ENCODE results near the gene CHD3. TPM values are rescaled to one million over a fixed set of nuclear protein-coding genes. Genes with fewer than 3 reads are reported as not detected.

The CHD3 gene
- total RNA-seq, 1 donor from 2014 or later = 129 TPM

DNA sequence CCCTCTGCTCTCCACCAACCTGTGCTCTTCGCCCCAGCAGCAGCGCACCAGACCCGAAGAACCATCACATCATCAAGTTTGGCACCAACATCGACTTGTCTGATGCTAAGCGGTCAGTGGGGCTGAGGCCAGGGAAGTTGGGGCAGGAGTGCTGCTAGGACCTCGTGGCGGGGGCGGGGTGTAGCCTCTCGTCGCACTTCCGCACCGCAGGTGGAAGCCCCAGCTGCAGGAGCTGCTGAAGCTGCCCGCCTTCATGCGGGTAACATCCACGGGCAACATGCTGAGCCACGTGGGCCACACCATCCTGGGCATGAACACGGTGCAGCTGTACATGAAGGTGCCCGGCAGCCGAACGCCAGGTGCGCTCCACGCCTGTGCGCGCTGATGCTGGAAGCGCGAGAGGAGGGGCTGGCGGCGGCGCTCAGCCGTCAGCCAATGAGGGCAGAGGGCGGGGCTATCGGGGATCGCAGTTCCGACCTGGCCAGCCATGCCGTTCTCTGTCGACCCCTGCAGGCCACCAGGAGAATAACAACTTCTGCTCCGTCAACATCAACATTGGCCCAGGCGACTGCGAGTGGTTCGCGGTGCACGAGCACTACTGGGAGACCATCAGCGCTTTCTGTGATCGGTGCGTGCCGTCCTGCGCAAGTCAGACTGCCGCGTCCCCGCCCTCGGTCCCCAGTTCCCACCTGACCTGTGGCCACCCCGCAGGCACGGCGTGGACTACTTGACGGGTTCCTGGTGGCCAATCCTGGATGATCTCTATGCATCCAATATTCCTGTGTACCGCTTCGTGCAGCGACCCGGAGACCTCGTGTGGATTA lies 36.9 kb upstream of the CHD3 start:
- peaks cover 5% of the 10 kb centered on the region for H3K4me1 Mint-ChIP-seq (ENCODE audit: low read depth)
- H3K9me3 Mint-ChIP-seq (ENCODE audit: low read depth) = no peaks in the 10 kb centered on the region
- DNase-seq (ENCODE audit: low spot score) = peak; percentile 93
- no peaks in the 10 kb centered on the region for H3K27me3 Mint-ChIP-seq (ENCODE audit: low read depth)
- TF ChIP-seq, protein P1, sequence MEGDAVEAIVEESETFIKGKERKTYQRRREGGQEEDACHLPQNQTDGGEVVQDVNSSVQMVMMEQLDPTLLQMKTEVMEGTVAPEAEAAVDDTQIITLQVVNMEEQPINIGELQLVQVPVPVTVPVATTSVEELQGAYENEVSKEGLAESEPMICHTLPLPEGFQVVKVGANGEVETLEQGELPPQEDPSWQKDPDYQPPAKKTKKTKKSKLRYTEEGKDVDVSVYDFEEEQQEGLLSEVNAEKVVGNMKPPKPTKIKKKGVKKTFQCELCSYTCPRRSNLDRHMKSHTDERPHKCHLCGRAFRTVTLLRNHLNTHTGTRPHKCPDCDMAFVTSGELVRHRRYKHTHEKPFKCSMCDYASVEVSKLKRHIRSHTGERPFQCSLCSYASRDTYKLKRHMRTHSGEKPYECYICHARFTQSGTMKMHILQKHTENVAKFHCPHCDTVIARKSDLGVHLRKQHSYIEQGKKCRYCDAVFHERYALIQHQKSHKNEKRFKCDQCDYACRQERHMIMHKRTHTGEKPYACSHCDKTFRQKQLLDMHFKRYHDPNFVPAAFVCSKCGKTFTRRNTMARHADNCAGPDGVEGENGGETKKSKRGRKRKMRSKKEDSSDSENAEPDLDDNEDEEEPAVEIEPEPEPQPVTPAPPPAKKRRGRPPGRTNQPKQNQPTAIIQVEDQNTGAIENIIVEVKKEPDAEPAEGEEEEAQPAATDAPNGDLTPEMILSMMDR (IDR thresholded peaks at IDR 0.05) = peak; percentile 91
- peaks cover 16% of the 10 kb centered on the region for H3K36me3 Mint-ChIP-seq (ENCODE audit: low read depth)
- H3K27ac Mint-ChIP-seq (ENCODE audit: unreplicated experiment) = peak overlapping the region; percentile 49
- no peak overlapping the region for H3K4me3 Mint-ChIP-seq (ENCODE audit: unreplicated experiment)

DNA sequence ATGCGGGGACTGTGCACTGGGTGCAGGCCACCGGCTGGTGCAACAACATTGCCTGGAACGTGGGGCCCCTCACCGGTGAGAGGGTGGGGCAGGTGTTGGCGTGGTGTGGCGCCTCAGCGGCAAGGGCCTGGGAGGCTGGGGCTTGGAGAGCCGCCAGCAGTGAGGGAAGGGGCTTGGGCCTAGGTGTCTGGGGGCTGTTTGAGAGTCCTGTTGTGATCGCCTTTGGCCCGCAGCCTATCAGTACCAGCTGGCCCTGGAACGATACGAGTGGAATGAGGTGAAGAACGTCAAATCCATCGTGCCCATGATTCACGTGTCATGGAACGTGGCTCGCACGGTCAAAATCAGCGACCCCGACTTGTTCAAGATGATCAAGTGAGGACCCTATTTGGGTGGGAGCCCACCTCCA lies 36.3 kb upstream of the CHD3 start:
- Mint-ChIP-seq H3K27ac (ENCODE audit: unreplicated experiment) (no peak overlapping the region), H3K27me3 (ENCODE audit: low read depth) (no peaks in the 10 kb centered on the region), H3K9me3 (ENCODE audit: low read depth) (no peaks in the 10 kb centered on the region), H3K4me3 (ENCODE audit: unreplicated experiment) (no peak overlapping the region), H3K4me1 (ENCODE audit: low read depth) (peaks cover 5% of the 10 kb centered on the region), H3K36me3 (ENCODE audit: low read depth) (peaks cover 14% of the 10 kb centered on the region)
- TF ChIP-seq, protein P1 (IDR thresholded peaks at IDR 0.05) = no peak
- peak; percentile 59 for DNase-seq (ENCODE audit: low spot score)

DNA sequence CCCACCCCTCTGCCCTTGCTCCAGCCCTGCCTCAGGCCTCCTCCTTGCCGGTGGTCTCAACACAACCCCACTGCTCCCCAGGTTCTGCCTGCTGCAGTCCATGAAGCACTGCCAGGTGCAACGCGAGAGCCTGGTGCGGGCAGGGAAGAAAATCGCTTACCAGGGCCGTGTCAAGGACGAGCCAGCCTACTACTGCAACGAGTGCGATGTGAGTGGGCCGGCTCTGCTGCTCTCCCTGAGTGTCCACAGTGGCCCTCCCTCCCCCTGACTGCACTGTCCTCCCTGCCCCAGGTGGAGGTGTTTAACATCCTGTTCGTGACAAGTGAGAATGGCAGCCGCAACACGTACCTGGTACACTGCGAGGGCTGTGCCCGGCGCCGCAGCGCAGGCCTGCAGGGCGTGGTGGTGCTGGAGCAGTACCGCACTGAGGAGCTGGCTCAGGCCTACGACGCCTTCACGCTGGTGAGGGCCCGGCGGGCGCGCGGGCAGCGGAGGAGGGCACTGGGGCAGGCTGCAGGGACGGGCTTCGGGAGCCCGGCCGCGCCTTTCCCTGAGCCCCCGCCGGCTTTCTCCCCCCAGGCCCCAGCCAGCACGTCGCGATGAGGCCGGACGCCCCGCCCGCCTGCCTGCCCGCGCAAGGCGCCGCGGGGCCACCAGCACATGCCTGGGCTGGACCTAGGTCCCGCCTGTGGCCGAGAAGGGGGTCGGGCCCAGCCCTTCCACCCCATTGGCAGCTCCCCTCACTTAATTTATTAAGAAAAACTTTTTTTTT lies 35.5 kb upstream of the CHD3 start:
- H3K27ac Mint-ChIP-seq (ENCODE audit: unreplicated experiment) = no peak overlapping the region
- H3K4me1 Mint-ChIP-seq (ENCODE audit: low read depth) = peaks cover 5% of the 10 kb centered on the region
- TF ChIP-seq, protein P1 (IDR thresholded peaks at IDR 0.05) = no peak
- no peaks in the 10 kb centered on the region for H3K9me3 Mint-ChIP-seq (ENCODE audit: low read depth)
- no peaks in the 10 kb centered on the region for H3K27me3 Mint-ChIP-seq (ENCODE audit: low read depth)
- DNase-seq (ENCODE audit: low spot score) = peak; percentile 85
- H3K4me3 Mint-ChIP-seq (ENCODE audit: unreplicated experiment) = no peak overlapping the region
- peaks cover 14% of the 10 kb centered on the region for H3K36me3 Mint-ChIP-seq (ENCODE audit: low read depth)

DNA sequence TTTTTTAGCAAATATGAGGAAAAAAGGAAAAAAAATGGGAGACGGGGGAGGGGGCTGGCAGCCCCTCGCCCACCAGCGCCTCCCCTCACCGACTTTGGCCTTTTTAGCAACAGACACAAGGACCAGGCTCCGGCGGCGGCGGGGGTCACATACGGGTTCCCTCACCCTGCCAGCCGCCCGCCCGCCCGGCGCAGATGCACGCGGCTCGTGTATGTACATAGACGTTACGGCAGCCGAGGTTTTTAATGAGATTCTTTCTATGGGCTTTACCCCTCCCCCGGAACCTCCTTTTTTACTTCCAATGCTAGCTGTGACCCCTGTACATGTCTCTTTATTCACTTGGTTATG lies 34.9 kb upstream of the CHD3 start:
- peaks cover 14% of the 10 kb centered on the region for H3K36me3 Mint-ChIP-seq (ENCODE audit: low read depth)
- H3K4me3 Mint-ChIP-seq (ENCODE audit: unreplicated experiment) = no peak overlapping the region
- peak; percentile 68 for DNase-seq (ENCODE audit: low spot score)
- H3K27ac Mint-ChIP-seq (ENCODE audit: unreplicated experiment) = peak overlapping the region; percentile 33
- H3K27me3 Mint-ChIP-seq (ENCODE audit: low read depth) = no peaks in the 10 kb centered on the region
- no peaks in the 10 kb centered on the region for H3K9me3 Mint-ChIP-seq (ENCODE audit: low read depth)
- H3K4me1 Mint-ChIP-seq (ENCODE audit: low read depth) = peaks cover 5% of the 10 kb centered on the region
- TF ChIP-seq, protein P1 (IDR thresholded peaks at IDR 0.05) = no peak

DNA sequence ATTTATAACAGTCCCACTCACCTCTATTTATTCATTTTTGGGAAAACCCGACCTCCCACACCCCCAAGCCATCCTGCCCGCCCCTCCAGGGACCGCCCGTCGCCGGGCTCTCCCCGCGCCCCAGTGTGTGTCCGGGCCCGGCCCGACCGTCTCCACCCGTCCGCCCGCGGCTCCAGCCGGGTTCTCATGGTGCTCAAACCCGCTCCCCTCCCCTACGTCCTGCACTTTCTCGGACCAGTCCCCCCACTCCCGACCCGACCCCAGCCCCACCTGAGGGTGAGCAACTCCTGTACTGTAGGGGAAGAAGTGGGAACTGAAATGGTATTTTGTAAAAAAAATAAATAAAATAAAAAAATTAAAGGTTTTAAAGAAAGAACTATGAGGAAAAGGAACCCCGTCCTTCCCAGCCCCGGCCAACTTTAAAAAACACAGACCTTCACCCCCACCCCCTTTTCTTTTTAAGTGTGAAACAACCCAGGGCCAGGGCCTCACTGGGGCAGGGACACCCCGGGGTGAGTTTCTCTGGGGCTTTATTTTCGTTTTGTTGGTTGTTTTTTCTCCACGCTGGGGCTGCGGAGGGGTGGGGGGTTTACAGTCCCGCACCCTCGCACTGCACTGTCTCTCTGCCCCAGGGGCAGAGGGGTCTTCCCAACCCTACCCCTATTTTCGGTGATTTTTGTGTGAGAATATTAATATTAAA lies 34.4 kb upstream of the CHD3 start:
- Mint-ChIP-seq H3K27me3 (ENCODE audit: low read depth) (no peaks in the 10 kb centered on the region), H3K4me3 (ENCODE audit: unreplicated experiment) (no peak overlapping the region), H3K36me3 (ENCODE audit: low read depth) (peaks cover 14% of the 10 kb centered on the region), H3K27ac (ENCODE audit: unreplicated experiment) (peak overlapping the region; percentile 33), H3K9me3 (ENCODE audit: low read depth) (no peaks in the 10 kb centered on the region), H3K4me1 (ENCODE audit: low read depth) (peaks cover 5% of the 10 kb centered on the region)
- TF ChIP-seq, protein P1 (IDR thresholded peaks at IDR 0.05) = no peak
- DNase-seq (ENCODE audit: low spot score) = peak; percentile 93
